ENCODE measurements around the gene RBMXL2. TPM values are rescaled to one million over a fixed set of nuclear protein-coding genes. Genes with fewer than 3 reads are reported as not detected.

The RBMXL2 gene
- total and polyA plus RNA-seq, 2 of the 4 experiments (the other 2 are of a cell fraction) = not detected

DNA sequence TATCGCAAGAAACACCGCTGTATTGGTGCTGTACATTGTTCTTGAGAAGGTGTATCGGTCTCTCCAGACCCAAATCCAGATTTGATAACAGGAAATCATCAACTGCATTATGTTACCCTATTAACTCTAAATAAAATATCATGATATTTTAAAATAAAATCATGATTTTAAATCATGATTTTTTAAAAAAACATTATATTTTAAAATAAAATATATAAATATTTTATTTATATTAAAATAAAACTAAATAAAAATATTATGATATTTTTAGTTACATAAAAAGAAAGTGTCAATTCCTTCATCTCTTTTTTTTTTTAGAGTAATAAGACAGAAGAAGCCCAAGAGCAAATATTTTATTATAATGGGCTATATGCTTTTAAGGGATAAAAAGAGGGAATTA is 27.6 kb downstream of the RBMXL2 start:
- in situ Hi-C loops (cut with MboI; ENCODE audit: low sequenced_read_pairs) = loop anchor here (25.0 kb wide), 1 partner anchor 571 kb away; no protein-coding TSS in a partner anchor
- Histone ChIP-seq H3K4me1 (ENCODE audit: control insufficient read depth, insufficient read depth, low read length) (no peaks in the 10 kb centered on the region), H3K9me1 (ENCODE audit: insufficient read depth, low read length) (no peaks in the 10 kb centered on the region), H2AK9ac (replicated peaks; ENCODE audit: low read depth, low read length, poor library complexity) (no peak overlapping the region), H3K56ac (ENCODE audit: extremely low read depth, insufficient read depth, low read length) (no peak overlapping the region), H3K23ac (ENCODE audit: low read depth, low read length) (no peak overlapping the region), H2BK20ac (ENCODE audit: low read depth, low read length) (no peak overlapping the region), H4K91ac (ENCODE audit: insufficient read depth, low read depth, low read length) (no peak overlapping the region), H2BK5ac (ENCODE audit: low read depth, low read length, poor library complexity, severe bottlenecking) (no peak overlapping the region), H3K27ac (ENCODE audit: insufficient read depth, low read length) (no peak overlapping the region), H2BK120ac (ENCODE audit: low read depth, low read length) (no peak overlapping the region), H3K9me3 (ENCODE audit: control insufficient read depth, insufficient read depth, low read length) (no peaks in the 10 kb centered on the region), H3K9ac (ENCODE audit: low read depth, low read length) (no peak overlapping the region), H2AK5ac (ENCODE audit: low read depth, low read length) (no peak overlapping the region), H3K27me3 (ENCODE audit: control insufficient read depth, insufficient read depth, low read length) (no peaks in the 10 kb centered on the region), H2AFZ (replicated peaks; ENCODE audit: low read length, poor library complexity) (no peak overlapping the region), H4K8ac (ENCODE audit: low read depth in 2 of 2, low read length in 2 of 2) (no peak overlapping the region), H3K14ac (replicated peaks; ENCODE audit: low read depth, low read length) (no peak overlapping the region), H3K79me1 (ENCODE audit: low read depth in 1 of 2, low read length in 2 of 2) (no peaks in the 10 kb centered on the region), H2BK15ac (ENCODE audit: low read depth, low read length) (no peak overlapping the region), H3K4me3 (ENCODE audit: insufficient read depth, low read depth, low read length) (no peak overlapping the region), H3K36me3 (ENCODE audit: control insufficient read depth, insufficient read depth, low read length) (no peaks in the 10 kb centered on the region), H3K18ac (ENCODE audit: low read depth, low read length) (no peak overlapping the region), H4K20me1 (ENCODE audit: insufficient read depth, low read length) (no peaks in the 10 kb centered on the region), H3K4me2 (ENCODE audit: low read depth, low read length) (no peak overlapping the region), H4K5ac (ENCODE audit: low read depth, low read length) (no peak overlapping the region), H3K4ac (ENCODE audit: low read depth, low read length) (no peak overlapping the region)
- intact Hi-C loops (cut with micrococcal nuclease) = no loop called here
- DNase-seq (no peak), ATAC-seq (ENCODE audit: low read depth) (no peak)
- POLR2A ChIA-PET (ENCODE audit: unreplicated experiment) = no interaction called here
- dilution Hi-C loops (cut with HindIII; ENCODE audit: low sequenced_read_pairs, unreplicated experiment) = no loop called here
- CTCF ChIA-PET = no interaction called here
- no CpG with 5 or more reads among the region's 3 CpGs for WGBS, 2 experiments (ENCODE audit: extremely low coverage in 2 of 2, insufficient read length in 1 of 2)
- BruUV-seq (replicated peaks) = no TSS peak
- TF ChIP-seq BHLHE40 (IDR thresholded peaks at IDR 0.05; ENCODE audit: low read depth, low read length) = no peak
- no peak for TF ChIP-seq RFX5 (IDR thresholded peaks at IDR 0.05; ENCODE audit: low read depth, low read length)
- no peak for TF ChIP-seq MXI1 (IDR thresholded peaks at IDR 0.05; ENCODE audit: borderline replicate concordance, low read depth, low read length)
- TF ChIP-seq CHD1 (IDR thresholded peaks at IDR 0.05; ENCODE audit: low read depth, low read length) = no peak
- no peak for TF ChIP-seq MAFK (IDR thresholded peaks at IDR 0.05; ENCODE audit: low read depth, low read length)
- TF ChIP-seq POLR2A (IDR thresholded peaks at IDR 0.05; ENCODE audit: low read depth, low read length) = no peak
- TF ChIP-seq CEBPB (IDR thresholded peaks at IDR 0.05; ENCODE audit: low read depth, low read length) = no peak
- TF ChIP-seq NFE2L2 (IDR thresholded peaks at IDR 0.05; ENCODE audit: low read depth, low read length) = no peak
- no peak for TF ChIP-seq MAZ (IDR thresholded peaks at IDR 0.05; ENCODE audit: borderline replicate concordance, low read depth, low read length)
- no peak for TF ChIP-seq SMC3 (IDR thresholded peaks at IDR 0.05; ENCODE audit: low read depth, low read length)
- TF ChIP-seq, protein P1, sequence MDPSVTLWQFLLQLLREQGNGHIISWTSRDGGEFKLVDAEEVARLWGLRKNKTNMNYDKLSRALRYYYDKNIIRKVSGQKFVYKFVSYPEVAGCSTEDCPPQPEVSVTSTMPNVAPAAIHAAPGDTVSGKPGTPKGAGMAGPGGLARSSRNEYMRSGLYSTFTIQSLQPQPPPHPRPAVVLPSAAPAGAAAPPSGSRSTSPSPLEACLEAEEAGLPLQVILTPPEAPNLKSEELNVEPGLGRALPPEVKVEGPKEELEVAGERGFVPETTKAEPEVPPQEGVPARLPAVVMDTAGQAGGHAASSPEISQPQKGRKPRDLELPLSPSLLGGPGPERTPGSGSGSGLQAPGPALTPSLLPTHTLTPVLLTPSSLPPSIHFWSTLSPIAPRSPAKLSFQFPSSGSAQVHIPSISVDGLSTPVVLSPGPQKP (IDR thresholded peaks at IDR 0.05; ENCODE audit: borderline replicate concordance, low read depth, low read length) = no peak
- no peak for TF ChIP-seq CTCF (conservative IDR thresholded peaks at IDR 0.05; ENCODE audit: low read depth, low read length)
- TF ChIP-seq RAD21 (IDR thresholded peaks at IDR 0.05; ENCODE audit: low read length) = no peak
- no peak for TF ChIP-seq USF2 (IDR thresholded peaks at IDR 0.05; ENCODE audit: low read depth, low read length)
- no peak for TF ChIP-seq RCOR1 (IDR thresholded peaks at IDR 0.05; ENCODE audit: insufficient replicate concordance, low read length)
- no peak for TF ChIP-seq FOS (IDR thresholded peaks at IDR 0.05; ENCODE audit: low read depth, low read length)

Data from IMR-90 (cell line).